ENCODE data around the gene ZNF274. TPM values are rescaled to one million over a fixed set of nuclear protein-coding genes. Genes with fewer than 3 reads are reported as not detected.
"Not testable (repeated sequence)": the region's sequence is repeated elsewhere in the genome, so short reads cannot be mapped to it uniquely, and the experiment has no call there.

Gene ZNF274
- total and polyA plus RNA-seq, 5 experiments from 2014 or later: 26.5 to 119 (median 38.7) TPM

GRCh38 chr19:58217069-58217481, 34.2 kb downstream of the ZNF274 start:
- no peak overlapping the region for H3K4me3 Mint-ChIP-seq
- H3K27ac Mint-ChIP-seq: no peak overlapping the region
- POLR2A ChIA-PET: interaction anchor here (1.1 kb wide), 1 partner anchor 12 kb away, joined by 3 read pairs; the partner anchor contains the start of gene ZNF544
- DNase-seq (no peak), ATAC-seq (no peak)
- peaks cover 0 to 94% (median 34%) of the 10 kb centered on the region in 9 donors for H3K9me3 Mint-ChIP-seq
- no peaks in the 10 kb centered on the region for H3K4me1 Mint-ChIP-seq
- no peaks in the 10 kb centered on the region for H3K27me3 Mint-ChIP-seq
- peaks cover 12 to 50% (median 45%) of the 10 kb centered on the region in 3 donors for H3K36me3 Mint-ChIP-seq

GRCh38 chr19:58217607-58218391, 34.9 kb downstream of the ZNF274 start:
- Mint-ChIP-seq H3K27me3 (no peaks in the 10 kb centered on the region), H3K36me3 (peaks cover 5 to 47% (median 42%) of the 10 kb centered on the region in 3 donors), H3K9me3 (peaks cover 0 to 94% (median 32%) of the 10 kb centered on the region in 9 donors), H3K4me3 (no peak overlapping the region), H3K27ac (no peak overlapping the region), H3K4me1 (no peaks in the 10 kb centered on the region)
- POLR2A ChIA-PET: interaction anchor here (0.7 kb wide), 1 partner anchor 7 kb away, joined by 4 read pairs; no protein-coding TSS in a partner anchor
- DNase-seq: no peak
- ATAC-seq: no peak

GRCh38 chr19:58218899-58219298, 36.0 kb downstream of the ZNF274 start:
- Mint-ChIP-seq H3K9me3 (peaks cover 0 to 93% (median 27%) of the 10 kb centered on the region in 9 donors), H3K36me3 (peaks cover 0 to 41% (median 34%) of the 10 kb centered on the region in 3 donors), H3K27me3 (no peaks in the 10 kb centered on the region), H3K27ac (no peak overlapping the region), H3K4me3 (no peak overlapping the region), H3K4me1 (no peaks in the 10 kb centered on the region)
- DNase-seq (peak in 2 of 10 donors; percentile 14 to 21), ATAC-seq (no peak)
- POLR2A ChIA-PET: interaction anchor here (1.7 kb wide), 1 partner anchor 10 kb away, joined by 6 read pairs; the partner anchor contains the start of gene ZNF544

GRCh38 chr19:58227964-58228584, 45.2 kb downstream of the ZNF274 start:
- Mint-ChIP-seq H3K27ac (peak overlapping the region; percentile 86 to 95 (median 92)), H3K27me3 (no peaks in the 10 kb centered on the region), H3K36me3 (peaks cover 44 to 52% (median 45%) of the 10 kb centered on the region in 3 donors), H3K9me3 (peaks cover 8 to 65% (median 34%) of the 10 kb centered on the region in 9 donors), H3K4me3 (peak overlapping the region; percentile 90 to 97 (median 95)), H3K4me1 (peaks cover 19 to 35% (median 28%) of the 10 kb centered on the region in 4 donors)
- POLR2A ChIA-PET: interaction anchor here (0.6 to 4.4 kb wide), 11 partner anchors 8 to 142 kb away, joined by 3 to 18 read pairs (median 4); partner anchors contain the start of genes ZNF274 and ZNF8
- DNase-seq (peak in 1 of 10 donors; percentile 0), ATAC-seq (peak in 1 of 2 donors; percentile 5)

GRCh38 chr19:58228585-58229254, 45.9 kb downstream of the ZNF274 start, which contains the start of gene ZNF544:
TSS of gene ZNF544 (plus strand) at chr19:58228914. CDS start at chr19:58244024, 15,110 bp downstream.
- POLR2A ChIA-PET: interaction anchor here (0.6 to 4.4 kb wide), 14 partner anchors 9 to 92 kb away, joined by 3 to 18 read pairs (median 4); partner anchors contain the start of genes ZNF274 and ZNF8
- H3K4me3 Mint-ChIP-seq: peak within 1 kb of the TSS; percentile 90 to 97 (median 95)
- H3K4me1 Mint-ChIP-seq: peaks cover 19 to 37% (median 28%) of the 10 kb centered on the region in 4 donors
- no peaks in the 10 kb centered on the region for H3K27me3 Mint-ChIP-seq
- peak; percentile 8 to 68 (median 40) for DNase-seq
- peaks cover 50 to 59% (median 51%) of the 10 kb centered on the region in 3 donors for H3K36me3 Mint-ChIP-seq
- H3K9me3 Mint-ChIP-seq: peaks cover 11 to 65% (median 40%) of the 10 kb centered on the region in 9 donors
- ATAC-seq: peak; percentile 83 to 86
- peak within 1 kb of the TSS; percentile 86 to 95 (median 92) for H3K27ac Mint-ChIP-seq

GRCh38 chr19:58229255-58229639, 46.4 kb downstream of the ZNF274 start:
- peaks cover 14 to 65% (median 45%) of the 10 kb centered on the region in 9 donors for H3K9me3 Mint-ChIP-seq
- peak overlapping the region; percentile 90 to 97 (median 95) for H3K4me3 Mint-ChIP-seq
- peak in 3 of 10 donors; percentile 3 to 15 (median 13) for DNase-seq
- H3K36me3 Mint-ChIP-seq: peaks cover 56 to 59% (median 57%) of the 10 kb centered on the region in 3 donors
- peak overlapping the region in 9 of 10 donors; percentile 16 to 95 (median 79) for H3K27ac Mint-ChIP-seq
- ATAC-seq: peak; percentile 13 to 41
- POLR2A ChIA-PET: interaction anchor here (0.5 to 4.4 kb wide), 11 partner anchors 10 to 174 kb away, joined by 3 to 18 read pairs (median 4); partner anchors contain the start of genes ZNF274 and ZNF8
- H3K27me3 Mint-ChIP-seq: no peaks in the 10 kb centered on the region
- peaks cover 19 to 39% (median 28%) of the 10 kb centered on the region in 4 donors for H3K4me1 Mint-ChIP-seq

- H3K9me3 Mint-ChIP-seq: peaks cover 9 to 96% (median 37%) of the 10 kb centered on the region in 9 donors
Measured at GRCh38 chr19:58237324-58237723, 54.5 kb downstream of the ZNF274 start.

GRCh38 chr19:58243351-58243750, 60.5 kb downstream of the ZNF274 start:
- H3K4me3 Mint-ChIP-seq: no peak overlapping the region
- no peaks in the 10 kb centered on the region for H3K27me3 Mint-ChIP-seq
- ATAC-seq: no peak
- peaks cover 6 to 99% (median 35%) of the 10 kb centered on the region in 9 donors for H3K9me3 Mint-ChIP-seq
- H3K27ac Mint-ChIP-seq: no peak overlapping the region
- no peak for DNase-seq
- peaks cover 51 to 99% (median 94%) of the 10 kb centered on the region in 3 donors for H3K36me3 Mint-ChIP-seq
- POLR2A ChIA-PET: interaction anchor here (2.2 kb wide), 1 partner anchor 15 kb away, joined by 8 read pairs; the partner anchor contains the start of gene ZNF544
- H3K4me1 Mint-ChIP-seq: peaks cover 0 to 2% (median 0%) of the 10 kb centered on the region in 4 donors

More at GRCh38 chr19:58237324-58237723, 54.5 kb downstream of the ZNF274 start:
- peaks cover 0 to 7% (median 0%) of the 10 kb centered on the region in 4 donors for H3K4me1 Mint-ChIP-seq
- POLR2A ChIA-PET: no interaction called here
- DNase-seq (no peak), ATAC-seq (no peak)
- peaks cover 54 to 96% (median 86%) of the 10 kb centered on the region in 3 donors for H3K36me3 Mint-ChIP-seq
- H3K27ac Mint-ChIP-seq: no peak overlapping the region
- H3K4me3 Mint-ChIP-seq: no peak overlapping the region
- no peaks in the 10 kb centered on the region for H3K27me3 Mint-ChIP-seq

GRCh38 chr19:58248886-58249285, 66.0 kb downstream of the ZNF274 start:
- H3K27ac Mint-ChIP-seq: no peak overlapping the region
- peaks cover 44 to 99% (median 99%) of the 10 kb centered on the region in 3 donors for H3K36me3 Mint-ChIP-seq
- H3K4me3 Mint-ChIP-seq: no peak overlapping the region
- DNase-seq (no peak), ATAC-seq (no peak)
- H3K9me3 Mint-ChIP-seq: peaks cover 4 to 100% (median 37%) of the 10 kb centered on the region in 9 donors
- no peaks in the 10 kb centered on the region for H3K4me1 Mint-ChIP-seq
- POLR2A ChIA-PET: interaction anchor here (0.6 kb wide), 1 partner anchor 24 kb away, joined by 3 read pairs; no protein-coding TSS in a partner anchor
- H3K27me3 Mint-ChIP-seq: no peaks in the 10 kb centered on the region

- POLR2A ChIA-PET: no interaction called here
- DNase-seq (no peak), ATAC-seq (no peak)
- no peaks in the 10 kb centered on the region for H3K4me1 Mint-ChIP-seq
- H3K9me3 Mint-ChIP-seq: peaks cover 6 to 100% (median 46%) of the 10 kb centered on the region in 9 donors
- H3K27me3 Mint-ChIP-seq: no peaks in the 10 kb centered on the region
- no peak overlapping the region for H3K27ac Mint-ChIP-seq
- H3K36me3 Mint-ChIP-seq: peaks cover 42 to 98% (median 91%) of the 10 kb centered on the region in 3 donors
- H3K4me3 Mint-ChIP-seq: no peak overlapping the region
Measured at GRCh38 chr19:58252102-58252685, 69.3 kb downstream of the ZNF274 start.

GRCh38 chr19:58258259-58258658, 75.4 kb downstream of the ZNF274 start:
- Mint-ChIP-seq H3K36me3 (peaks cover 54 to 96% (median 81%) of the 10 kb centered on the region in 3 donors), H3K9me3 (peaks cover 7 to 100% (median 37%) of the 10 kb centered on the region in 9 donors), H3K4me3 (peak overlapping the region in 1 of 10 donors; percentile 56), H3K27ac (peak overlapping the region in 1 of 10 donors; percentile 56)
- ATAC-seq, H3K27me3 Mint-ChIP-seq, POLR2A ChIA-PET, DNase-seq, H3K4me1 Mint-ChIP-seq: not testable (repeated sequence)
